Activated CD8-positive, alpha-beta memory T cell treated with anti-CD3 and anti-CD28 coated beads for 36 hours (primary cell): ENCODE data around the gene DIO3. TPM values are rescaled to one million over a fixed set of nuclear protein-coding genes. Genes with fewer than 3 reads are reported as not detected.
"Not testable (repeated sequence)": the region's sequence is repeated elsewhere in the genome, so short reads cannot be mapped to it uniquely, and the experiment has no call there.

Experiments used
- CTCF ChIA-PET: fragments of 350-600 bp; sonication (Branson Sonifier 250); formaldehyde crosslinking; loops from one replicate; lab custom pipeline; 2021; ENCODE audit warnings: antibody characterized with exemption; lab: Charles Lee
- POLR2A ChIA-PET: fragments of 350-600 bp; sonication (Branson Sonifier 250); formaldehyde crosslinking; loops from one replicate; lab custom pipeline; 2021; ENCODE audit warnings: antibody characterized with exemption; lab: Charles Lee
- total RNA-seq, 2 experiments: library from RNA; stranded (reverse); gene quantifications; one replicate each; pipeline ENCODE4 v1.2.3, GENCODE V29; 2021

Gene DIO3
- total RNA-seq, 2 experiments from 2014 or later: not detected

- CTCF ChIA-PET: no interaction called here
- POLR2A ChIA-PET: no interaction called here
Observed at GRCh38 chr14:101556566-101557320, 4.6 kb upstream of the DIO3 start.

DNA sequence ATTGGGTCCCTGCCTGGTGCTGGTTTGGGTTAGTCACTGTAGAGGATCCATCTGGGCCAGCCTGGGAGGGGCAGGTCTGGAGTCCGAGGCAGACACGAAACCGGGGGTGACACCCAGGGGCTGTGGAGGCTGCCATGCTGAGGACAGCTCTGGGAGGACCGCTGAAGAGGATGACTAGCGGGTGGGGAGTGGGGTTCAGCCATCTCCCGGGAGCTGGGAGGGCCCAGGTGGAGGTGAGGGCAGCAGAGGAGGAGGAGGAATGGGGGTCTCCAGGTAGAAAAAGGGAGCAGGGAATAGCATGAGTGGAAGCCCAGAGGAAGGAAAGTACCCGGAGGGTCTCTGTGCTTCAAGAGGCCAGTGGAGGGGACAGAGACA, 4.0 kb upstream of the DIO3 start:
- POLR2A ChIA-PET: no interaction called here
- CTCF ChIA-PET: no interaction called here

- CTCF ChIA-PET: no interaction called here
- POLR2A ChIA-PET: no interaction called here
Observed at GRCh38 chr14:101557811-101558738, 3.2 kb upstream of the DIO3 start.

DNA sequence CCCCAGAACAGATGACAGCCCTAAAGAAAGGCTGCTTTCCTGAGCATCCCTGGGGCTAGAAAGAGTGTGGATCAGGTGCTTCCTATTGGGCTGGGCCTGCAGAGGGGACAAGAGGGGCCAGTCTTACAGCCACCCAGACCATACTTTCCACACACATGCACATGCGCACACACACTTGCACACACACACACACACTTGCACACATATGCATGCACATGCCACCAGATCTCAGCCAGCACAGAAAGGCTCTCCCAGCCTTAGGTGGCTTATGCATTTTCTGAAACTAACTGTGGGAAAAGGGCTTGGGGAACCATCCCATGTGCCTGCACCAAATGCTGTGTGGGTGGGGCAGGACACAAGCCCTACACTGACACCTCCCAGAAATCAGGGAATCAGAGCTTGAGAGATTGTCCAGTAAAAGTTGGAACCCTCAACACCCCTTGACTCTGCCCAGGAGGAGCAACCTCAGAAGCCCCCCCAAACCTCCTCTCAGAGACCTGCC, 2.5 kb upstream of the DIO3 start:
- CTCF ChIA-PET: no interaction called here
- POLR2A ChIA-PET: no interaction called here

- POLR2A ChIA-PET: no interaction called here
- CTCF ChIA-PET: no interaction called here
Observed at GRCh38 chr14:101559250-101559623, 2.1 kb upstream of the DIO3 start.

GRCh38 chr14:101559624-101560533, 1.4 kb upstream of the DIO3 start:
- ChIA-PET POLR2A (no interaction called here), CTCF (no interaction called here)

DNA sequence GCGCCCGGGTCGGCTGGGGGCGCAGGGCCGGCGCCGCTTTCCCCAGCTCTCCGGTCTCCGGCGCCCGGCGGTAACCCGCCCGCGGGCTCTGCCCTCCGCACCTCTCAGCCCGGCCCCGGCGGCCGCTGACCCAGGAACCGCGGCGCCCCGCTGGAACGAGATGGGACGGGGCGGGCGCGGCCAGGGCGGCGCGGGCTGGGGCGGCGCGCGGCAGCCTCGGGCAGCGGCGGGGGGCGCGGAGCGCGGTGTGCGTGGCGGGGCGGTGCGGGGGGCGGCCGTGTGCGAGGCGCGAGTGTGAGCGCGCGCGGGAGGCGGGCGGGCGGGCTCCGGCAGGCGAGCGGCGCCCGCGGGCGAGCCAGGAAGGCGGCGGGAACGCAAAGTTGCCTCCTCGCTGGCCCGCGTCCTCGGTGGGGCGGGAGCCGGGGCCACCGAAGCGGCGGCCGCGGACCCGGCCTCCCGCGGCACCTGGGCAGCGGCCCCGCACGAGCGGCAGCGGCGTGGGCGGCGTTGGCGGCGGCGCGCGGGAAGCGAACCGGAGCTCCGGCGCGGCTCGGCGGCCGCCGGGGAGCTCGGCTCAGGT, 671 bp upstream of the DIO3 start:
- CTCF ChIA-PET: no interaction called here
- POLR2A ChIA-PET: no interaction called here

GRCh38 chr14:101561897-101562490, 699 bp downstream of the DIO3 start:
- ChIA-PET POLR2A (no interaction called here), CTCF (no interaction called here)

DNA sequence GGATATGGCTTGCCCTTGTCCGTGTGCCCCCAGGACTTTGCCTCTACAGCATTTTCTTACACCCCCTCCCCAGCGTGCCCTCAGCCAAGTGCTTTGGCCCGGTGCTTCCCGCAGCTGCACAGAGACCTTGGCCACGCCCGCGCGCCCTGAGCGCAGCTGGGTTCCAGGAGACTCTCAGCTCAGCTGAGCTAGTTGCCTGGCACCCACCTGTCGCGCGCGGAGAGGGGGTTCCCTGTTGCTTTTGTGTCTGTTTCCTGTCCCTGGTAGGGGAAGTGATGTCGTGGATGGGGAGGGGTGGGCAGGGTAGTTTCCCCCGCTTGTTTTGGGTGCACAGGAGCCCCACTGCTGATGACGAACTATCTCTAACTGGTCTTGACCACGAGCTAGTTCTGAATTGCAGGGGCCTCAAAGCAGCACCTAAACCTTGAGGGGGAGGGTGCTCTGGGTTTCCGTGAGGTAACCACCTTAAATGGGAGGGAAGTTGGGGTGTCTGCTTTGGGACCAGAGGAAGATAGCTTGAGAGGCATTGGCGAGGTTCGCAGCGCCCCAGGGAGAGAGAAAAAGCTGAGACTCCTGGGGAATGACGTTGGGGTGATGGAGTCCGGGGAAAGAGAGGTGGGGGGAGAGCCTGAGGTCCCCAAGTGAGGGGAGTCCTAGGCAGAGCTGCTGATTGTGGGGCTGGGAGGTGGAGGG, 1.5 kb downstream of the DIO3 start:
- ChIA-PET CTCF (no interaction called here), POLR2A (no interaction called here)

DNA sequence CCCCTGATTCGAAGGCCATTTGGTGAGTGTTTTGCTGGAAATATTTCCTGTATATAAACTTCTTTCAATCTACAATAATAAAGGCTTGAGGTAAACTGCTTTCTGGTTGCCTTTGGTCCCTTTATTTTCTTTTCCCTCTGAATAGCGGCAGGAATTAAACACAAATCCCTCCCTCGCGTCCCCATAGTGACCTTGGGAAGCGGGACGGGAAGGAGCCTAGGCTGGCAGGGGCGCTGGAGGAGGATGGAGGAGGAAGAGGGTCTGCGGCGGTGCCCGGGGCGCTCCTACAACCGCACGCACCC, 2.0 kb downstream of the DIO3 start:
- POLR2A ChIA-PET: no interaction called here
- CTCF ChIA-PET: no interaction called here

- ChIA-PET CTCF (no interaction called here), POLR2A (no interaction called here)
Observed at GRCh38 chr14:101563654-101564443, 2.6 kb downstream of the DIO3 start.

- CTCF ChIA-PET: no interaction called here
- POLR2A ChIA-PET: no interaction called here
Observed at GRCh38 chr14:101564444-101564776, 3.1 kb downstream of the DIO3 start.

GRCh38 chr14:101564819-101565698, 3.8 kb downstream of the DIO3 start:
- ChIA-PET CTCF (no interaction called here), POLR2A (interaction anchor here (0.6 kb wide), 1 partner anchor 33 kb away, joined by 3 read pairs; no protein-coding TSS in a partner anchor)

- POLR2A ChIA-PET: no interaction called here
- CTCF ChIA-PET: no interaction called here
Observed at GRCh38 chr14:101567252-101567651, 6.0 kb downstream of the DIO3 start.

DNA sequence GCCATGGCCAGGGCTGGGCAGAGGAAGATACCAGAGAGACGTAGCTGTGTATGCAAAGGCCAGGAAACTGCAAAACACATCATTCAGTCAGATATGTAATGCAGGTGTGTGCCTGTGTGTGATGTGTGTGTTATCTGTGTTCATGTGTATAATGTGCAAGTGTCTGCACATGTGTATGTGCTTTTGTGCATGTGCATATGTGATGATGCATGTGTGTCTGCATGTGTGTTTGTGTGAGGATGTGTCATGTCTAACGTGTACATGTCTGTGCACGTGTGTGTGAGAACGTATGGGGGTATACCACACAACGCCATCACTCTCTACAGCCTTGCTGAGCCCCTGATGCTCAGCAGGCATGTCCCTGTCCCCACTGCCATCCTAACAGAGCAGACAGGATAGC, 9.7 kb downstream of the DIO3 start:
- ChIA-PET POLR2A (no interaction called here), CTCF (no interaction called here)

GRCh38 chr14:101572526-101572925, 11.2 kb downstream of the DIO3 start:
- POLR2A ChIA-PET, CTCF ChIA-PET: not testable (repeated sequence)

- ChIA-PET CTCF (no interaction called here), POLR2A (no interaction called here)
Observed at GRCh38 chr14:101573289-101573688, 12.0 kb downstream of the DIO3 start.
